A549 treated with AZD2906 at 1 μM for 4 hours (cell line): ENCODE results near the gene RHEBL1. TPM values are rescaled to one million over a fixed set of nuclear protein-coding genes. Genes with fewer than 3 reads are reported as not detected.

Experiments
- total RNA-seq: library from RNA; stranded (reverse); fragments of 200-300 nt; extraction: Qiagen RNA extraction; gene quantifications from 5 replicates; pipeline ENCODE4 v1.2.3, GENCODE V29; 2022

Gene RHEBL1, protein sequence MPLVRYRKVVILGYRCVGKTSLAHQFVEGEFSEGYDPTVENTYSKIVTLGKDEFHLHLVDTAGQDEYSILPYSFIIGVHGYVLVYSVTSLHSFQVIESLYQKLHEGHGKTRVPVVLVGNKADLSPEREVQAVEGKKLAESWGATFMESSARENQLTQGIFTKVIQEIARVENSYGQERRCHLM
- 3.2 to 5.1 TPM (median 4.1 TPM) in 5 replicates for total RNA-seq

DNA sequence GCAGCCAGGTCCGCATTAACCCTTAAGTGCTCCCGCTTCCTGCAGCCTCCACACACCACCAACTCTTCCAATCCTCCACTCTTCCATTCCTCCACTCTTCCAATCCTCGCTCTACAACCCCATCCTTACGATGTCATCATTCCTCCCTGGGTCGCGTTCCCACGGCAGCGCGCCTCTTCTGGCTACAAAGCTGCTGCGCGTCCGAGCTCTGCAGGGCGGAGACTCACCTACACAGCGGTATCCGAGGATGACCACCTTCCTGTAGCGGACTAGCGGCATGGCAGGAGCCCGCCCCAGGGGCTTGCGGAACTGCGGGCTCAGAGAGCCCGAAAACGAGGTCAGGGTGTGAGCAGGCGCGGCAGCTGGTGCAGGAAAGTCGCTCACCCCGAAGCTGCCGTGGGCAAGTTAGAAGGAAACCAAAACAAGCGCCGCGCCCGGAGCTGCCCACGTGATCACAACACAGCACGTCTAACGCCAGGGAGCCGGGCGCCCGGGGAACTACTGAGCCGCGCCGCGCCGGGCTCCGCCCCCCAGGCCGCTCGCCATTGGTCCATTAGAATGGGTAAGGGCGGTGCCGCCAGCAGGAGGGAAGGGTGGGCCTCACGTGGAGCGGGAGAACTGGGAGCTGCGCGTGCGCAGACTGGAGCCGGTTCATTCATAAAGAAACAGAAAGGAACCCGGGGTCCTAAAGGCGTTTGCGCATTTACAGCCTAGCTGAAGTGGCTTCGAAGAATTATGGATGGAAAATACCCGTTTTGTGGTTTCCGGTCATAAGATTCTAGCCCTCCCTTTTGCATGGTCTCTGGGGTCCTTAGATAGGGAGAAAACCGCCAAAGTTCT lies at the start of gene RHEBL1:
Gene RHEBL1 (minus strand): TSS at position 473 of the 840 bp plus-strand sequence. CDS start 194 bp downstream, at position 279.

DNA sequence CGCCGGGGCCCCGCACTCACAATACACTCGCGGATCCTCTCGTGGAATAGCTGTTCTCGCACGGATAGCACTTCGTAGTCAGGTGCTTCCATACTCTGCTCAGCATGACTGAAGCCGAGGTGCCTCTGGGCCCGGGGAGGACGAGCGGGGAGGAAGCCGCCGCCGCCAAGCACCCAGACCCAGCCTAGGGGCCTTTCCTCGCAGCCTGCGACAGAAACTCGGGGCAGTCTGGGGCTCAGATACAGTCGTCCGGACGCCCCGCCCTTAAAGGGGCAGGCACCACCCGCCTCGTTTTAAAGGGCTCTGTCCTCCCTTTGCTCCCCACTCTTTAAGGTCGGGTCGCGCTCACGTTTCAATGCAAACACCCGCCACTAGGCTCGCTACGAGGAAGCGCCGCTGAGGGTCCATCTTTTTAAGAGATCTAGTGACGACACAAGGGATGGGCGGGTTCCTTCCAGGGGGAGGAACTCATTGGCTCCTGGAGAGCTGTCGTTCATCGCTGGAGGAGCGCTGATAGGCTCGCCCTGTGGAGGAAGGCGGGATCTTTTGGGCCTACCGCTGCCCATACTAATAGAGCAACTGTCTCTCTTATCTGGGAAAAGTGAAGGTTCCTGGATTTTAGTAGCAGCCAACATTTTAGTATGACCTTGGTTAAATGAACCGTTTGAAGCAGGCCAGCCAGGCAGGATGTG lies 40.8 kb upstream of the RHEBL1 start, which contains the start of gene LMBR1L:
Gene LMBR1L (minus strand): TSS at position 384 of the 692 bp plus-strand sequence. CDS start 292 bp downstream, at position 92.

DNA sequence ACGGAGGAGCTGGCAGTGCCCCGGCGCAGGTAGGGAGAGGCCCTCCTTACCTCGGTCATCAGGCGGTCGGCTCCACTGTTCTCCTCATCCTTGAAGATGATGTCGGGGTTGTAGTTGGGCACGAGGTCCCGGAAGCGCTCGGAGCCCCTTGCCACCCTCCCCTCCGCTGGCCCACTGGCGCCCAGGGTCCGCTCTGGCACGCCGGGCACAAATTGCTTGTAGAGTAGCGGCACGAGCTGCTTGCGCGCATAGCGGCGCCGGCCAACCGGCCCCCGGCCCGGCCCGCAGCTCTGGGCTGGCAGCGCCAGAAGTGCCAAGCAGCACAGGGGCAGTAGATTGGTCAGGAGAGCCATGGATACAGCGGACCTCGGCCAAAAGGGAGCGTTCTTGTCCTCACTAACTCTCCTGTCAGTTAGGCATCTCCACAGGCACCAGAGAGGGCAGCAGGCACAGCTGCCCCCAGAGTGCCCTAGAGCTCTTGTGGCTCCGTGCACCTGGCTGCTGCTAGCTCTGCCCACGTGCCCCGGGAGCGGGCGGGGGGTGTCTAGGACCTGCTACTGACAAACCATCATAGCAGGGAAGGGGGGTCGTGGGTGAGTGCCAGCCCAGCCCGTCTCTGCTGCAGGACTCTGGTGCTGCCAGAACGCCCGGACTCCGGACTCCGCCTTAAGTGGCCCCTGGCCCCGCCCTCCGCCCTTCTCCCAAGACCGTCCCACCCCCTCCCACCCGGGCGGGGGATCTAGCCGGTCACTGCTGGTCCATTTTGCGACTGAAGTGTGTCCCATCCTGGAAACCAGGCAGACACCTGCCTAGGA lies 24.6 kb upstream of the RHEBL1 start, which contains the start of gene DHH:
Gene DHH (minus strand): TSS at position 642 of the 815 bp plus-strand sequence. CDS start 289 bp downstream, at position 353.

DNA sequence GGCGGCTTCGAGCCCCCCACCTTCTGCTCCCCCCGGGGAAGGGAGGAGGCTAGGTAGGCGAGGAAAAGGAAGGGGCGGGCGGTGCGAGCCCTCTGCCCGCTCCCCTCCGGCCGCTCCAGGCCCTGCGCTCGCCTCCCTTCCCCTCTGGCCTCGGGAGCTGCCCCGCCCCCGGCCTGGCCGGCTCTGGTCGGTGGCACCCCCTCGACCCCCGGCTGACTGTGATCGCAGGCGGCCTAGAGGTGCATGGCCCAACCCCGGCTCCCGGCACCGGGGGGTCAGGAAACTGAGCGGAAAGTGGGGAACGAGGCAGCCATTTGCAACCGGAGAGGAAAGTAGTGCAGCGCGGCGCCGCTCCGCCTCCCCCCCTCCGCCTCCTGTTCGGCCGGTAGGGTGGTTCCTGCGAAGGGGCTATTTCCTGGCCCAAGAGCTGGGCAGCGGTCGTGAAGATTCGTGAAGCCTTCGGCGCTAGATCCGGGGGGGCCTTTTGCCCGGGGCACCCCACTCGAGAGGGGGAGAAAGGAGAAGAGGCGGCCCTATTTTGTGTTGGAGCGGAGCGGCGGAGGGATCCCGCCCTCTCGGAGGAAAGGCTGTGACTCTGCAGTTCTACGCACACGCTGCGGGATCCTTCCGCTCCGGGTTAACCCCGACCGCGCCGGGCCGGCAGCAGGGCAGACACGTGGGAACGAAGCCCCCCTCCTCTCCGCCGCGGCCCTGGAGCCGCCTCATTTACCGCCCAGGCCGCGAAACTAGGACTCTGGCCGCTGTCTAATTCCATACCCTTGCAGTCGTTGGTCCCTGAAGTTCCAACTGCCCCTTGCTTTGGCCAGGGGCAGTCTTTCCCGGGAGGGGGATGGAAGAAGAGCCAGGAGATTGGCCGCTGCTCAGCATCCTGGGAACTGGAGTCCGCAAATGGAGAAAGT lies 9.3 kb downstream of the RHEBL1 start, which contains the start of gene KMT2D:
Gene KMT2D (minus strand): TSS at position 558 of the 920 bp plus-strand sequence. CDS start 5,470 bp downstream, outside the sequence.

DNA sequence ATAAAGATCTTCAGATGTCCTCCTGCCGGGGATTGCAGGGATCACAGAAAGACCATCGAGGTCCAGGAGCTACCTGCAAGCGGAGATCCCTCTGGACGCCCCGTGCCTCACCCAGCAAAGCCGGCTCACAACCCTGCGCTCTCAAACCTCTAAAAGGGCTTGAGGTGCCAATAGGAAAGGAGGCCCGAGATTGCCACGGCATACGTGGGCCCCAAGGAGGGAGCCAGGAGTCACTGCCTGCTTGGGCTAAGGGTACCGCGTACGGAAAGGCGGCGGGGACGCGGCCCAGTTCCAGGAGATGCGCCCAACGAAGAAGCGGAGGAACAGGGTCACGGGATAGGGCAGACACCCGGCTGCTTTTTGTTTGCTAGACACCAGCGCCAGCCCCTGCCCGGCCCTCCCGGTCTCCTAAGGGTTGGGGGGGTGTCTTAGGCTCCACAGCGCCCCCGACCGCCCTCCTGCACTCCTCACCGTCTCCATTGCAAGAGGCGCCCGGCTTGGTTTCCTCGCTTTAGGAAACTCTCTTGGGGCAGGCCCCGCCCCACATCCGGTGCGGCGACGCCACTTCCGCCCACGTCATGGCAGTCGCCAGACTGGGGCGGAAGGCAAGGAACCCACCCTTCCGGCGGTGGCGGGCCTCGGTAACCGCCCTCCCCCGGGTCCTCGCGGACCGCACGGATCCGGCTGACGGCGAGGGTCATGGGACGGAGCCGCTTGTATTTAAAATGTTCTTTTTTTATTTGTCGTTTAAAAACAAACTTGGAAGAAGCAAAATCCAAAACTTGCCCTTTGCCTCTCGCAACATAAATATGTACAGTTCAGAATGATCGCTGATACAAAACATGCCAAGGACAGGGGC lies 51.3 kb downstream of the RHEBL1 start, which contains the start of gene PRKAG1:
Gene PRKAG1 (minus strand): TSS at position 516 of the 859 bp plus-strand sequence. CDS start 36 bp downstream, at position 480.

Other genes with a start within 250 kb of the RHEBL1 start
- 71.9 to 82.8 TPM (median 75.2 TPM) in 5 replicates for gene DDX23, start 217.8 kb downstream of the RHEBL1 start, total RNA-seq
- gene RND1, start 204.1 kb downstream of the RHEBL1 start, total RNA-seq, result 3.1 to 4.9 TPM (median 3.4 TPM) in 5 replicates
- gene FKBP11, start 144.5 kb downstream of the RHEBL1 start, total RNA-seq, result 48.4 to 61.7 TPM (median 57.5 TPM) in 5 replicates
- 114 to 159 TPM (median 151 TPM) in 5 replicates for gene ARF3, start 112.5 kb downstream of the RHEBL1 start, total RNA-seq
- 1.6 to 2.3 TPM (median 1.9 TPM) in 5 replicates for gene WNT10B, start 98.2 kb downstream of the RHEBL1 start, total RNA-seq
- 0.09 to 0.17 TPM (median 0.13 TPM) in 5 replicates for gene WNT1, start 91.7 kb downstream of the RHEBL1 start, total RNA-seq
- gene DDN, start 70.6 kb downstream of the RHEBL1 start, total RNA-seq, result 0.50 to 0.82 TPM (median 0.66 TPM) in 5 replicates
- 39.8 to 43.2 TPM (median 40.2 TPM) in 5 replicates for gene PRKAG1, start 51.2 kb downstream of the RHEBL1 start, total RNA-seq
- 28.7 to 38.1 TPM (median 34.0 TPM) in 5 replicates for gene KMT2D, start 9.2 kb downstream of the RHEBL1 start, total RNA-seq
- gene DHH, start 24.8 kb upstream of the RHEBL1 start, total RNA-seq, result not detected in 5 replicates
- 13.1 to 18.8 TPM (median 16.6 TPM) in 5 replicates for gene LMBR1L, start 40.9 kb upstream of the RHEBL1 start, total RNA-seq
- 2,296 to 2,496 TPM (median 2,380 TPM) in 5 replicates for gene TUBA1B, start 61.4 kb upstream of the RHEBL1 start, total RNA-seq
- gene TUBA1A, start 119.1 kb upstream of the RHEBL1 start, total RNA-seq, result 195 to 252 TPM (median 234 TPM) in 5 replicates
- gene TUBA1C, start 195.1 kb upstream of the RHEBL1 start, total RNA-seq, result 1,559 to 2,017 TPM (median 1,622 TPM) in 5 replicates
- gene PRPH, start 225.2 kb upstream of the RHEBL1 start, total RNA-seq, result 0.82 to 2.1 TPM (median 1.9 TPM) in 5 replicates